Measurements from ENCODE around the gene ACP4.

ACP4 gene

DNA sequence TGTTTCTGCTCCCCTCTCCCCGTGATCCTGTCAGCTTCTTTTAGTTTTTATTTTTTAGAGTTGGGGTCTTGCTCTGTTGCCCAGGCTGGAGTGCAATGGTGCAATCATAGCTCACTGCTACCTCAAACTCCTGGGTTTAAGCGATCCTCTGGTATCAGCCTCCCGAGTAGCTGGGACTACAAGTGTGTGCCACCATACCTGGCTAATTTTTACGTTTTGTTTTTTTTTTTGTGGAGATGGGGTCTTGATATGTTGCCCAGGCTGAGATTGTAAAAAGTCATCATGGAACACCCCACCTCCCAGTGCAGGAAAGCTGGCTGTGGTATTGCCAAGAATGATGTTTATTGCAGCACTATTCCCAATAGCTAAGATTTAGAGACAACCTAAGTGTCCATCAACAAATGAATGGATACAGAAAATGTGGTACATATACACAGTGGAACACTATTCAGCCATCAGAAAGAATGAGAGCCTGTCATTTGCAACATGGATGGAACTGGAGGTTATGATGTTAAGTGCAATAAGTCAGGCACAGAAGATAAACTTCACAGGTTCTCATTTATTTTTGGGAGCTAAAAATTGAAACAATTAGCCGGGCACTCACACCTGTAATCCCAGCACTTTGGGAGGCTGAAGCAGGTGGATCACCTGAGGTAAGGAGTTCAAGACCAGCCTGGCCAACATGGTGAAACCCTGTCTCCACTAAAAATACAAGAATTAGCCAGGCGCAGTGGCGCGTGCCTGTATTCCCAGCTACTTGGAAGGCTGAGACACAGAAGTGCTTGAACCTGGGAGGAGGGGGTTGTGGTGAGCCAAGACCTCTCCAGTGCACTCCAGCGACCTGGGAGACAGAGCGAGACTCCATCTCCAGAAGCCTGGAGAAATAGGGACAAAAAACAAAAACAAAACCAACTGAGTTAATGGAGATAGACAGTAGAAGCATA is 49.8 kb downstream of the ACP4 start:
- no peak for DNase-seq (ENCODE audit: low read depth in 2 of 3, low spot score in 2 of 3)

DNA sequence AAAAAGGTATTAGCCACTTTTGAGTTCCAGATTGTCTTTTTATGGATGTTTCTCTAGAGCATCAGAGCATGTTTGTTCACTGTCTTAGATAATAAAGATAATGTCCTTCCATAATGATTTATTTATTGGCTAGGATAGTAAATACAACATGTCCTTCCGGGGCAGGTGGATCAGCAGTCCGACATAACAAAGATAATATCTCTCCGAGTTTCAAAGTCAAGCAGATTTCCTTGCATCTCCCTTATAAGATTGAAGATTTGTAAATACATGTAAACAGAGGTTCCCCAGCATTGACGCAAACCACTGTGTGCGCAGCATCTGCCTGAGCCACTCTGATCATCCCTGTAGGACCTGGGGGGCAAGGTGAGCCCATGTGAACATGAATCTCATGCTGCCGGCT is 51.9 kb downstream of the ACP4 start:
- DNase-seq (ENCODE audit: low read depth in 2 of 3, low spot score in 2 of 3) = no peak

DNA sequence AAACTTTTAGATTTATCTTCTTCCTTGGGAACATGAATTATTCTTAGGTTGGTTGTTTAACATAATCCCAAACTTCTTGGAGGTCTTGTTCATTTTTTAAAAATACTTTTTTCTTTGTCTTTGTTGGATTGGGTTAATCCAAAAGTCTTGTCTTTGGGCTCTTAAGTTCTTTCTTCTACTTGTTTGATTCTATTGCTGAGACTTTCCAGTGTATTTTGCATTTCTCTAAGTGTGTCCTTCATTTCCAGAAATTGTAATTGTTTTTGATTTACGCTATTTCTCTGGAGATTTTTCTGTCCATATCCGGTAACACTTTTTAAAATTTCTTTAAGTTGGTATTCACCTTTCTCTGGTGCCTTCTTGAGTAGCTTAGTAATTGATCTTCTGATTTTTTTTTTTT is 53.0 kb downstream of the ACP4 start:
- DNase-seq (ENCODE audit: low read depth in 2 of 3, low spot score in 2 of 3) = no peak

DNA sequence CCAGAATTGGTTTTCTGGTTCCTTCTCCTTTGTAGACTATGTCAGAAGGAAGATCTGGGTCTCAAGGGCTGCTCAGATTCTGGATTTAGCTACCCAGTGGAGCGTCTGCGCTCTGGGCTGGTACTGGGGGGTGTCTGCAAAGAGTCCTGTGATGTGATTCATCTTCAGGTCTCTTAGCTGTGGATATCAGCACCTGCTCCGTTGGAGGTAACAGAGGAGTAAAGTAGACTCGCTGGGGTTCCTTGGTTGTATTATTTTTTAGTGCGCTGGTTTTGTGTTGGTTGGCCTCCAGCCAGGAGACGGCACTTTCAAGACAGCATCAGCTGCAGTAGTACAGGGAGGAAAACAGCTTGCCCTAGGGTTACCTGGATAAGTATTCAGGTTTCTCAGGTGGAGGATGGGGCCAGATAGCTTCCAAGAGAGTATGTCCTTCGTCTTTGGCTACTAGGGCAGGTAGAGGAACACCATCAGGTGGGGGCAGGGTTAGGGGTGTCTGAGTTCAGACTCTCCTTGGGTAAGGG is 53.5 kb downstream of the ACP4 start:
- no peak for DNase-seq (ENCODE audit: low read depth in 2 of 3, low spot score in 2 of 3)

DNA sequence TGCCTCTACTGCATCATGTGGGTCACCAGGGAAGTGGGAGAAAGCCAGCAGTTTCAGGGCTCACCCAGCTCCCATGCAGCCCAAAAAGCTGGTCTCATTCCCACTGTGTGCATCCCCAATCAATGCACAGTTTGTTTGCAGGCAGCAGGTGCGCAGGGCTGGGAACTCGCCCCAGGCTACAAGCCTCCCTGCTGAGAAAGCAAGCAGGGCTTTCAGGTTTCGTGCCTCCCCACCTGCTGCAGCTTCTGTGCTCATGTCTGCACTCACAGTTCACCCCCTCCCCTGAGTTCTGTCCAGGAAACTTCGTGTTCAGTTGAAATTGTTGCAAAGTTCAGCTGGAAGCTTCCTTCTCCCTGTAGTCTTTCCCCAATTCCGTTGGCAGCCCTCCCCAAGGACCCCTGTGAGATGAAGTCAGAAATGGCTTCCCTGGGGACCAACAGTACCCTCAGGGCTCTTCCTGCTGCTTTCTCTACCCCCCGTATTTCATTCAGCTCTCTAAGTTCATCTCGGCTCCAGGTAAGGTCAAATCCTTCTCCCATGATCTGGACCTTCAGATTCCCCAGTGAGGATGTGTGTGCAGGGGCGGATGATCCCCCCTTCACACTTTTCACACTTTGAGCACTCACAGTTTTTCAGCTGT is 54.2 kb downstream of the ACP4 start:
- no peak for DNase-seq (ENCODE audit: low read depth in 2 of 3, low spot score in 2 of 3)

Data from activated CD8-positive, alpha-beta memory T cell treated with anti-CD3 and anti-CD28 coated beads for 48 hours (primary cell).